K562 (cell line): ENCODE data around the gene DPEP1. TPM values are rescaled to one million over a fixed set of nuclear protein-coding genes. Genes with fewer than 3 reads are reported as not detected.
A peak's percentile ranks its signal among the peaks of the same experiment; 100 is the strongest.

Experiments used
- BCOR ChIP-seq: fragments of 450-650 bp; IDR thresholded peaks from 2 replicates; pipeline ENCODE4 v1.6.1; 2016
- CBX8 ChIP-seq: fragments of 200-600 bp; sonication (generic); IDR thresholded peaks from 2 replicates; pipeline ENCODE4 v1.6.1; 2012; ENCODE audit warnings: borderline replicate concordance, mixed run types, low read depth, mild to moderate bottlenecking, moderate library complexity, mixed read lengths, low read length, control low read depth, inconsistent platforms; ENCODE audit not compliant: poor library complexity, severe bottlenecking; ENCODE audit errors: extremely low read depth
- COPS2 ChIP-seq: fragments of 450-650 bp; conservative IDR thresholded peaks from 2 replicates; pipeline ENCODE4 v1.6.1; 2016; ENCODE audit warnings: mild to moderate bottlenecking, moderate library complexity
- ETV5 ChIP-seq: sonication (generic); formaldehyde crosslinking; IDR thresholded peaks from 2 replicates; pipeline ENCODE4 v1.4.0; 2020; ENCODE audit warnings: low read depth, mild to moderate bottlenecking, missing genetic modification reagents
- FOXJ2 ChIP-seq: fragments of 200-800 bp; sonication (Bioruptor generic); IDR thresholded peaks from 2 replicates; pipeline ENCODE4 v1.6.1; 2016; ENCODE audit warnings: missing genetic modification characterization, missing compliant biosample characterization
- IRF9 ChIP-seq: fragments of 450-650 bp; IDR thresholded peaks from 2 replicates; pipeline ENCODE4 v1.6.1; 2016; ENCODE audit warnings: missing biosample characterization, missing genetic modification characterization
- KAT2B ChIP-seq: IDR thresholded peaks from one replicate; pipeline ENCODE4 v1.6.1; 2012; ENCODE audit warnings: low read depth, mild to moderate bottlenecking, control low read depth, inconsistent platforms, low read length, moderate library complexity
- PCBP1 ChIP-seq: fragments of 200-400 bp; formaldehyde crosslinking; IDR thresholded peaks from 2 replicates; pipeline ENCODE4 v1.6.1; 2018; ENCODE audit warnings: mild to moderate bottlenecking, low read depth, low read length; ENCODE audit not compliant: poor library complexity, severe bottlenecking
- RCOR1 ChIP-seq, 2 experiments: IDR thresholded peaks; 2 replicates each; pipeline ENCODE4 v1.6.1; 2012; ENCODE audit warnings: low read depth in 2 of 2, low read length in 2 of 2, borderline replicate concordance in 1 of 2, improper control_type of control experiment in 1 of 2
- REST ChIP-seq, 2 experiments: fragments of 450-650 bp; formaldehyde crosslinking in 1 of 2; IDR thresholded peaks; 2 replicates each; pipeline versions ENCODE4 v1.4.0 to v1.6.1; 2014 to 2020; ENCODE audit warnings: mild to moderate bottlenecking in 2 of 2, borderline replicate concordance in 1 of 2, low read depth in 1 of 2
- ZMIZ1 ChIP-seq, 2 experiments: fragments of 150-350 bp in 1 of 2; IDR thresholded peaks; 2 replicates each; pipeline ENCODE4 v1.6.1; 2012 to 2016; ENCODE audit warnings: low read depth in 2 of 2, low read length in 2 of 2, mild to moderate bottlenecking in 1 of 2, moderate library complexity in 1 of 2
- ZNF121 ChIP-seq: sonication (generic); formaldehyde crosslinking; conservative IDR thresholded peaks from 2 replicates; pipeline ENCODE4 v1.8.0; 2022; ENCODE audit warnings: missing genetic modification reagents
- ZNF146 ChIP-seq: IDR thresholded peaks from one replicate; pipeline ENCODE4 v1.6.1; 2018; ENCODE audit warnings: missing compliant biosample characterization; ENCODE audit not compliant: unreplicated experiment
- ZNF699 ChIP-seq: fragments of 250-450 bp; sonication (Bioruptor Pico); IDR thresholded peaks from 2 replicates; pipeline ENCODE4 v1.8.0; 2021; ENCODE audit warnings: mild to moderate bottlenecking, moderate library complexity; ENCODE audit not compliant: insufficient replicate concordance
- polyA plus RNA-seq, 8 experiments: library from polyadenylated mRNA; depleted of rRNA in 4 of 8; stranded (reverse) in 5 of 8; unstranded in 3 of 8; fragments of >200 nt; fragmentation: Nextera tagmentation in 2 of 8; fragmentation: Illumina TruSeq in 1 of 8; extraction: Ambion mirVana in 2 of 8; extraction: Trizol in 1 of 8; gene quantifications; 2 replicates each; pipeline versions ENCODE4 v1.2.1 to v1.2.3, GENCODE V29; 2011 to 2014; ENCODE audit warnings: inconsistent platforms in 1 of 8, missing spikeins in 1 of 8
- total RNA-seq, 7 experiments: library from RNA; depleted of rRNA in 6 of 7; stranded (reverse); fragments of >200 nt in 6 of 7; fragmentation: Illumina TruSeq in 2 of 7; extraction: Trizol in 2 of 7; gene quantifications; 2 replicates each; pipeline versions ENCODE4 v1.2.1 to v1.2.3, GENCODE V29; 2011 to 2021; ENCODE audit warnings: low replicate concordance in 1 of 7

The DPEP1 gene
- total and polyA plus RNA-seq, 9 of the 15 experiments (the other 6 are each of a cell fraction or from before 2014, with no cell fraction given), result 0.14 to 0.31 (median 0.20) TPM; not detected in 6

GRCh38 chr16:89612415-89613166 lies 851 bp upstream of the DPEP1 start (continued):
- no peak for TF ChIP-seq ZNF121 (CRISPR knock-in tag)
- TF ChIP-seq PCBP1, result no peak
- no peak for TF ChIP-seq COPS2
- peak; percentile 99 for TF ChIP-seq ZNF146 (CRISPR knock-in tag)
- no peak for TF ChIP-seq ZNF699 (CRISPR knock-in tag)
- no peak for TF ChIP-seq ETV5
- no peak for TF ChIP-seq FOXJ2 (tag)
- TF ChIP-seq RCOR1 (IDR thresholded peaks at IDR 0.05; ENCODE audit: borderline replicate concordance in 1 of 2, low read depth in 2 of 2, low read length in 2 of 2), result no peak
- TF ChIP-seq CBX8, result no peak
- TF ChIP-seq IRF9 (tag), result no peak
- TF ChIP-seq BCOR, result peak; percentile 52
- TF ChIP-seq KAT2B, result no peak
- TF ChIP-seq REST (IDR thresholded peaks at IDR 0.05; ENCODE audit: borderline replicate concordance), result no peak
- no peak for TF ChIP-seq REST (CRISPR knock-in tag; IDR thresholded peaks at IDR 0.05; ENCODE audit: low read depth)
- no peak for TF ChIP-seq ZMIZ1 (IDR thresholded peaks at IDR 0.05; ENCODE audit: low read depth in 2 of 2, low read length in 2 of 2)
